Measurements from ENCODE around the gene TRMO. TPM values are rescaled to one million over a fixed set of nuclear protein-coding genes. Genes with fewer than 3 reads are reported as not detected.

The TRMO gene
- total RNA-seq, 1 experiment from 2014 or later = 8.6 TPM

- no peak overlapping the region for H3K4ac ChIP-seq (ENCODE audit: low read depth, low read length)
- no peak overlapping the region for H4K8ac ChIP-seq (replicated peaks; ENCODE audit: insufficient read length, low read depth, low read length)
- no peaks in the 10 kb centered on the region; the same call in 1 of the 2 replicates for H3K27me3 ChIP-seq (ENCODE audit: insufficient read depth, low read length)
- H3K4me2 ChIP-seq (ENCODE audit: insufficient read depth, insufficient read length, low read length) = no peak overlapping the region
- Mint-ChIP-seq H3K4me3 (no peak overlapping the region), H3K4me1 (no peaks in the 10 kb centered on the region), H3K27me3 (ENCODE audit: low read depth) (peaks cover 70% of the 10 kb centered on the region), H3K9me3 (no peaks in the 10 kb centered on the region), H3K36me3 (ENCODE audit: insufficient read depth in 1 of 3, low read depth in 3 of 3) (no peaks in the 10 kb centered on the region), H3K27ac (no peak overlapping the region)
- no peak overlapping the region for H4K5ac ChIP-seq (ENCODE audit: insufficient read length, low read depth, low read length)
- no peak overlapping the region for H3K18ac ChIP-seq (ENCODE audit: insufficient read length, low read depth, low read length)
- no peak overlapping the region for H3T11ph ChIP-seq (ENCODE audit: low read length)
- H2BK15ac ChIP-seq (ENCODE audit: low read depth, low read length) = no peak overlapping the region
- H3K14ac ChIP-seq (ENCODE audit: insufficient read depth, low read length) = no peak overlapping the region
- no peak overlapping the region for H2BK12ac ChIP-seq (ENCODE audit: insufficient read length, low read depth, low read length)
- no peak overlapping the region for H2BK5ac ChIP-seq (ENCODE audit: insufficient read length, low read length)
- H3K27ac ChIP-seq (ENCODE audit: insufficient read length, low read depth, low read length) = no peak overlapping the region
- no peak for DNase-seq
- H2BK20ac ChIP-seq (ENCODE audit: low read depth, low read length, poor library complexity, severe bottlenecking) = no peak overlapping the region
- no peak overlapping the region for H3K23ac ChIP-seq (ENCODE audit: insufficient read length, low read depth, low read length)
- no peaks in the 10 kb centered on the region for H3K79me1 ChIP-seq (ENCODE audit: insufficient read depth, low read depth, low read length, poor library complexity, severe bottlenecking)
- H3K4me1 ChIP-seq (ENCODE audit: insufficient read depth, low read length) = no peaks in the 10 kb centered on the region
- H4K20me1 ChIP-seq (ENCODE audit: control insufficient read depth, insufficient read depth, insufficient read length) = no peaks in the 10 kb centered on the region
- no peak overlapping the region for H2AK5ac ChIP-seq (ENCODE audit: insufficient read length, low read length)
- H3K9me3 ChIP-seq (ENCODE audit: control insufficient read depth, low read depth, low read length) = no peaks in the 10 kb centered on the region
- no peaks in the 10 kb centered on the region for H3K23me2 ChIP-seq (ENCODE audit: insufficient read length, low read depth, low read length, poor library complexity, severe bottlenecking)
- H3K79me2 ChIP-seq (ENCODE audit: insufficient read depth, low read length) = no peaks in the 10 kb centered on the region
- H2AFZ ChIP-seq (ENCODE audit: low read length) = no peak overlapping the region
- WGBS (ENCODE audit: extremely low coverage, insufficient read length, low lambda C conversion rate) = no CpG with 5 or more reads among the region's 4 CpGs
- TF ChIP-seq CTCF (conservative IDR thresholded peaks at IDR 0.05) = no peak
- H3K56ac ChIP-seq (ENCODE audit: insufficient read length, low read depth, low read length) = no peak overlapping the region
- H4K91ac ChIP-seq (ENCODE audit: insufficient read length, low read depth, low read length) = no peak overlapping the region
- H3K9ac ChIP-seq (ENCODE audit: extremely low read depth, insufficient read length, low read length) = no peak overlapping the region
- no peak overlapping the region for H2BK120ac ChIP-seq (ENCODE audit: low read depth, low read length, poor library complexity, severe bottlenecking)
These were observed 11.1 kb upstream of the TRMO start for GRCh38 chr9:97933297-97933998.

All from H9 (cell line).